GM13977 (cell line): ENCODE data around the gene KCNQ1.
A peak's percentile ranks its signal among the peaks of the same experiment; 100 is the strongest.

ENCODE experiments used
- DNase-seq: peaks from one replicate; pipeline ENCODE4 v3.0.0; 2012; ENCODE audit warnings: low spot score
- in situ Hi-C: fragments of 300-500 bp; cut with MboI; formaldehyde crosslinking; loops from one replicate; pipeline ENCODE4 v1.12.0; 2022; ENCODE audit warnings: low sequenced_read_pairs, low pct_unique_long_range_greater_than_20kb, mixed read lengths, inconsistent platforms; ENCODE audit not compliant: unreplicated experiment
- TF ChIP-seq, protein P1 (sequence below): IDR thresholded peaks from 2 replicates; pipeline ENCODE4 v1.5.1; 2012; ENCODE audit warnings: mild to moderate bottlenecking, control low read depth; ENCODE audit not compliant: insufficient read depth; ENCODE audit errors: extremely low read depth, missing control alignments

Gene KCNQ1

DNA sequence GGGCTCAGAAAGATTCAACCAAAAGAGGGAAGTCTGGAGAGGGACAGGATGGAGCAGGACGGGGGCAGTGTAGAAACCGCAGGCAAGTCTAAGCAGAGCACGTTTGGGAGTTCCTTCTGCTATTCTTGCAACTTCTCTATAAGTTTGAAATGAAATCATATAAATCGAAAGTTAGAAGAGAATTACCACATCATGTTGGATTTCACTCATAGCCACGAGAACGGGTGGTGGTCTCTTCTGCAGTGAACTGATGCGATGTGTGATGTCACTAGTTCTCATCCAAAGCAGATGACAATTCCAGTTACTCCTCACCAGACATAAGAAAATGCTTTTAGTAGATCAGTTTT lies 36.0 kb downstream of the KCNQ1 start:
- TF ChIP-seq, protein P1, sequence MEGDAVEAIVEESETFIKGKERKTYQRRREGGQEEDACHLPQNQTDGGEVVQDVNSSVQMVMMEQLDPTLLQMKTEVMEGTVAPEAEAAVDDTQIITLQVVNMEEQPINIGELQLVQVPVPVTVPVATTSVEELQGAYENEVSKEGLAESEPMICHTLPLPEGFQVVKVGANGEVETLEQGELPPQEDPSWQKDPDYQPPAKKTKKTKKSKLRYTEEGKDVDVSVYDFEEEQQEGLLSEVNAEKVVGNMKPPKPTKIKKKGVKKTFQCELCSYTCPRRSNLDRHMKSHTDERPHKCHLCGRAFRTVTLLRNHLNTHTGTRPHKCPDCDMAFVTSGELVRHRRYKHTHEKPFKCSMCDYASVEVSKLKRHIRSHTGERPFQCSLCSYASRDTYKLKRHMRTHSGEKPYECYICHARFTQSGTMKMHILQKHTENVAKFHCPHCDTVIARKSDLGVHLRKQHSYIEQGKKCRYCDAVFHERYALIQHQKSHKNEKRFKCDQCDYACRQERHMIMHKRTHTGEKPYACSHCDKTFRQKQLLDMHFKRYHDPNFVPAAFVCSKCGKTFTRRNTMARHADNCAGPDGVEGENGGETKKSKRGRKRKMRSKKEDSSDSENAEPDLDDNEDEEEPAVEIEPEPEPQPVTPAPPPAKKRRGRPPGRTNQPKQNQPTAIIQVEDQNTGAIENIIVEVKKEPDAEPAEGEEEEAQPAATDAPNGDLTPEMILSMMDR, result no peak
- DNase-seq, result no peak
- in situ Hi-C loops, result no loop called here

DNA sequence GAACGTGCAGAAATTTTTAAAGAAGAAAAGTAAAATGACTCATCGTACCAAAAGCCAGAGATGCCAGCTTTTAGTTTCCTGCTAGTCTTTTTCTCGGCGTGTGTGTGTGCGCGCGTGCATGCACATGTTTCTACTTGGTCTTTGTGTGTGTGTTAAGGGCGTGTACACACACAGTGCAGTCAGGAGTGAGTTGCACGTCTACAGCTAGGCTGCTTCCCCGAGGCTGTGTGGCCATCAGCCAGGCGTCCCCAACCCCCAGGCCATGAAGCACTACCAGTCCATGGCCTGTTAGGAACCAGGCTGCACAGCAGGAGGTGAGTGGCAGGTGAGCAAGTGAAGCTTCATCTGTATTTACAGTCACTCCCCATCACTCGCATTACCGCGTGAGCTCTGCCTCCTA lies 36.4 kb downstream of the KCNQ1 start:
- in situ Hi-C loops, result no loop called here
- TF ChIP-seq, protein P1, result no peak
- no peak for DNase-seq

DNA sequence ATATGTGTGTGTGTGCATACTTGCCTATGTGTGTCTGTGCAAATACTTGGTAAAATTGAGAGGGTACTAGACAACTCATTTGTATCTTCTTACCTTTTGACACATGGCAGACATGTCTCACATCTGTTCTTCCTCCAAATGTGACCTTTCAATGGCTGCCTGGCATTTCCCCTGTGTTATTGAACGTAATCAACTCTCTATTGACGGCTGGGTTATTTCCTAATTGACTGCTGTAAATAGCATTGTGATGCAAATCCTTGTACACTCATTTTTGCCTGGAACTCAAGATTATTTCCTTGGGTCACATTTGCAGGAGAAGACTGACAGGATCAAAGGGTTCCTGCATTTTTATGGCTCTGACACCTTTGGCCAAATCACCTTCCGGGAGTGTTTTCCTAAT lies 37.4 kb downstream of the KCNQ1 start:
- DNase-seq, result peak; percentile 4
- in situ Hi-C loops, result no loop called here
- TF ChIP-seq, protein P1, result no peak

DNA sequence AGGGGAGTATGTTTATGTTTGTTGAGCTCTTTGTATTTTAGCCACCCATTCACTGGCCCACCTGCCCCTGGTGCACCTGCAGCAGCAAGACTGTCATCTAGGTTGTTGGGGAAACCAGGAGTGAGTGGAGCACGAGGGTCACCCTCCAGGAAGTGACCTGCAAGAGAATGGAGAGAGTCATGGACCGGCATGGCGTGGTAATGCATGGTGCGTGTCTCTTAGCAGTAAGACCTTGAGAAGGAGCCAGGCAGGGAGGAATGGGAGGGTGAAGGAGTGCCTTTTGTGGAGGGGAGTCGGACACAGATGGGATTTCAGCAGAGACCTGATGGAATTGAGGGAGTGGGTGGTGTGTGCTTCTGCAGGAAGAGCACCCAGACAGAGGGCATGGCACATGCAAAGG lies 37.9 kb downstream of the KCNQ1 start:
- in situ Hi-C loops, result no loop called here
- TF ChIP-seq, protein P1, result no peak

DNA sequence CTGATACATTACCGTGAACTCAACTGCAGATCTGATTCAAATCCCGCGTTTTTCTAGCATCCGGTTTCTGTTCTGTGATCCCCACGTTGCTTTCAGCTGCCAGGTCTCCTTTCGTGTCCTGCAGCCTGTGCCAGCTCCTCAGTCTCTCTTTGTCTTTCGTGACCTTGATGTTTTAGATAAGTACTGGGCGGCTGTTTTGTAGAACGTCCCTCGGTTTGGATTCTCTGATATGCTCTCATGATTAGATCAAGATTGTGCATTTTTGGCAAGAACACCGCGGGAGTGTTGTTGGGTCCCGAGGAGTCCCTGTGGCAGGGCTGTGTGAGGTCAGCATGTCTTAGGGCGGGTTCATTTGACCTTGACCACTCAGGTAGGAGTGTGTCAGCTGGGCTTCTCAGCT lies 38.6 kb downstream of the KCNQ1 start:
- peak; percentile 4 for DNase-seq
- in situ Hi-C loops, result no loop called here
- TF ChIP-seq, protein P1, result no peak

More for the DNA sequence above, 37.9 kb downstream of the KCNQ1 start:
- DNase-seq, result peak; percentile 2

DNA sequence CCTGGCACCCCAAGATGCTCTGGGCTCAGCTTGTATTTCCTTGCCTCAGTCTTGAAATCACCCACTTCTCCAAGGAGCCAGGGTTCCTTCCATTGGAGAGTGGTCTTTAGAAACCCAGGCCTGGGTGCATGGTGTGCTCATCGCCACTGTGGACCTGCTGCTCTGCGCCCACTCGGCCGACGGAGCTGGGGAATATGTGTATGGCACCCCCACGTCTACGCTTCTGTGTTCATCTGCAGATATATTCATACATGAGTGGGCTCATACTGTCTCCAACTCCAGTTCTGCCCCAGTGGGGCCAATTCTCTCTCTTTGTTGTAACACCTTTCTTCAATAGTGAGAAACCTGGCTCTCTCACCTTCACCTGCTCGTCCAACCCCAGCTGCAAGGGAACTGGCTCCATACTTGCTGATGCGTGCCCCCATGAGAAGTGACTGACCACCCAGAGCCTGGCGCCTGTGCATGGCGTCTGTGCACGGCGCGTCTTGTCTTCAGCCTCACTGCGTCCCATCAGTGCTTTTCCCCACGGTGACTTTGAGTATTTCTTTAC lies 39.8 kb downstream of the KCNQ1 start:
- in situ Hi-C loops, result no loop called here
- DNase-seq, result peak; percentile 1
- TF ChIP-seq, protein P1, result no peak

DNA sequence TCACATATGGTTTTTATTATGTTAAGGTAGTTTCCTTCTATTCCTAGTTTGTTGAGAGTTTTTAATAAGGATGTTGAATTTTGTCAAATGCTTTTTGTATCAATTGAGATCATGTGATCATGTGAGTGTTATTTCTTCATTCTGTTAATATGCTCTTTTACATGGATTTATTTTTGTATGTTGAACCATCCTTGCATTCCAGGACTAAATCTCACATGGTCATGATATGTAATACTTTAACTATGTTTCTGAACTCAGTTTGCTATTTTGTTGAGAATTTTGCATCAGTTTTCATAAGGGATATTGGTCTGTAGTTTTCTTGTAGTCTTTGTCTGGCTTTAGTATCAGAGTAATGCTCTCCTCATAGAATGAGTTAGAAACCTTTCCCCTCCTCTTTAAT lies 43.2 kb downstream of the KCNQ1 start:
- DNase-seq, result no peak
- TF ChIP-seq, protein P1, result no peak
- in situ Hi-C loops, result no loop called here
